Measurements from ENCODE around the gene OOSP4A.

The OOSP4A gene

DNA sequence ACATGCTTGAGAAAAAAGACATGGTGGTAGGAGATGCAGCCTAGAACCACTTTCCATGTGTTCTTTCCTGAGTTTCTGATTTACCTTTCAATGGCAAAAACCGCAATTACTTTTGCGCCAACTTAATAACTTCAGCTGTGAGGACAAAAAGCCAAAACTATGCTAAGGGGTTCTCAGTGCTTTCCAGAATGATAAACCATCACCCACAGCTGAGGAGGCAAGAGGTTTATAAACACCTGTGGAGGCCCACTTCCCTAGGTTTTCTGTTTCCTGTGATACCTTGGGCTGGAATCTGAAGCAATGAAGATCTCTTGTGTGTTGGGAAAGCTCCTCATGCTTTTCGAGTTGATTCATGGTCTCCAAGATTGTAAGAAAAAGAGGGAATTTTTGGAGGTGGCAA lies at the start of gene OOSP4A:
Gene OOSP4A (plus strand): TSS at position 301 of the 400 bp plus-strand sequence. CDS start 0 bp downstream, at position 301.
- H2AFZ ChIP-seq (ENCODE audit: low read depth, low read length), result no peak within 1 kb of the TSS
- H3K4me2 ChIP-seq (ENCODE audit: low read length), result no peak within 1 kb of the TSS
- no peak within 1 kb of the TSS for H3K9ac ChIP-seq (ENCODE audit: low read length)
- no peaks in the 10 kb centered on the region for H4K20me1 ChIP-seq (ENCODE audit: insufficient read depth, low read length)
- no peak within 1 kb of the TSS for H3K27ac ChIP-seq (ENCODE audit: low read length)
- H3K4me3 ChIP-seq (ENCODE audit: low read length), result no peak within 1 kb of the TSS
- no peaks in the 10 kb centered on the region for H3K9me3 ChIP-seq (ENCODE audit: insufficient read depth, low read length)
- no peaks in the 10 kb centered on the region for H3K36me3 ChIP-seq (replicated peaks; ENCODE audit: low read depth, low read length)
- H3K79me2 ChIP-seq (ENCODE audit: low read length), result no peaks in the 10 kb centered on the region
- no peaks in the 10 kb centered on the region for H3K27me3 ChIP-seq (ENCODE audit: low read depth, low read length)
- no peak for TF ChIP-seq EZH2phosphoT487 (IDR thresholded peaks at IDR 0.05; ENCODE audit: low read depth)
- TF ChIP-seq, protein P1, sequence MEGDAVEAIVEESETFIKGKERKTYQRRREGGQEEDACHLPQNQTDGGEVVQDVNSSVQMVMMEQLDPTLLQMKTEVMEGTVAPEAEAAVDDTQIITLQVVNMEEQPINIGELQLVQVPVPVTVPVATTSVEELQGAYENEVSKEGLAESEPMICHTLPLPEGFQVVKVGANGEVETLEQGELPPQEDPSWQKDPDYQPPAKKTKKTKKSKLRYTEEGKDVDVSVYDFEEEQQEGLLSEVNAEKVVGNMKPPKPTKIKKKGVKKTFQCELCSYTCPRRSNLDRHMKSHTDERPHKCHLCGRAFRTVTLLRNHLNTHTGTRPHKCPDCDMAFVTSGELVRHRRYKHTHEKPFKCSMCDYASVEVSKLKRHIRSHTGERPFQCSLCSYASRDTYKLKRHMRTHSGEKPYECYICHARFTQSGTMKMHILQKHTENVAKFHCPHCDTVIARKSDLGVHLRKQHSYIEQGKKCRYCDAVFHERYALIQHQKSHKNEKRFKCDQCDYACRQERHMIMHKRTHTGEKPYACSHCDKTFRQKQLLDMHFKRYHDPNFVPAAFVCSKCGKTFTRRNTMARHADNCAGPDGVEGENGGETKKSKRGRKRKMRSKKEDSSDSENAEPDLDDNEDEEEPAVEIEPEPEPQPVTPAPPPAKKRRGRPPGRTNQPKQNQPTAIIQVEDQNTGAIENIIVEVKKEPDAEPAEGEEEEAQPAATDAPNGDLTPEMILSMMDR (IDR thresholded peaks at IDR 0.05; ENCODE audit: low read depth, low read length), result no peak
- no peaks in the 10 kb centered on the region for H3K4me1 ChIP-seq (ENCODE audit: low read length)

DNA sequence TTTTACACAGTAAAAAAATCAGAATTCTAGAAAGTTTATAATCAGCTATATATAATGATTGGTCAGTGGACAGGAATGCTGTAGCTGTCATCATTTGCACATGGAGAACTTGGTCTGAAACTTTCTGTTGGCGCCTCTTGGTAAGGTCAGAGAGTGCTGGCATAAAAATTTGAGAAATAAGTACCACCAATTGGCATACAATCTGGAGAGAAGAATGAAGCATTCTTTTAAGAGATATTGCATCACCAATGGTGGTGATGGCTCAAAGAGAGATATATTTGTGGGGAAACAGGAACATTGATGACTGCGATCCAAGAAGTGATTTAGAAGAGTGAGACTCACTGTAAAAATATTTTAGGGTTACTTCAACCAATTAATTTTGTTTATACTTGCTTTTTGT lies 45.4 kb upstream of the OOSP4A start:
- H3K27ac ChIP-seq (ENCODE audit: low read length), result no peak overlapping the region
- H2AFZ ChIP-seq (ENCODE audit: low read depth, low read length), result no peak overlapping the region
- TF ChIP-seq EZH2phosphoT487 (IDR thresholded peaks at IDR 0.05; ENCODE audit: low read depth), result no peak
- TF ChIP-seq, protein P1 (IDR thresholded peaks at IDR 0.05; ENCODE audit: low read depth, low read length), result no peak
- no peak overlapping the region for H3K4me2 ChIP-seq (ENCODE audit: low read length)
- no peaks in the 10 kb centered on the region for H3K36me3 ChIP-seq (replicated peaks; ENCODE audit: low read depth, low read length)
- H3K4me3 ChIP-seq (ENCODE audit: low read length), result no peak overlapping the region
- H3K9me3 ChIP-seq (ENCODE audit: insufficient read depth, low read length), result peaks cover 10% of the 10 kb centered on the region
- H3K27me3 ChIP-seq (ENCODE audit: low read depth, low read length), result no peaks in the 10 kb centered on the region
- H3K4me1 ChIP-seq (ENCODE audit: low read length), result no peaks in the 10 kb centered on the region
- H4K20me1 ChIP-seq (ENCODE audit: insufficient read depth, low read length), result no peaks in the 10 kb centered on the region
- H3K9ac ChIP-seq (ENCODE audit: low read length), result no peak overlapping the region
- no peaks in the 10 kb centered on the region for H3K79me2 ChIP-seq (ENCODE audit: low read length)

DNA sequence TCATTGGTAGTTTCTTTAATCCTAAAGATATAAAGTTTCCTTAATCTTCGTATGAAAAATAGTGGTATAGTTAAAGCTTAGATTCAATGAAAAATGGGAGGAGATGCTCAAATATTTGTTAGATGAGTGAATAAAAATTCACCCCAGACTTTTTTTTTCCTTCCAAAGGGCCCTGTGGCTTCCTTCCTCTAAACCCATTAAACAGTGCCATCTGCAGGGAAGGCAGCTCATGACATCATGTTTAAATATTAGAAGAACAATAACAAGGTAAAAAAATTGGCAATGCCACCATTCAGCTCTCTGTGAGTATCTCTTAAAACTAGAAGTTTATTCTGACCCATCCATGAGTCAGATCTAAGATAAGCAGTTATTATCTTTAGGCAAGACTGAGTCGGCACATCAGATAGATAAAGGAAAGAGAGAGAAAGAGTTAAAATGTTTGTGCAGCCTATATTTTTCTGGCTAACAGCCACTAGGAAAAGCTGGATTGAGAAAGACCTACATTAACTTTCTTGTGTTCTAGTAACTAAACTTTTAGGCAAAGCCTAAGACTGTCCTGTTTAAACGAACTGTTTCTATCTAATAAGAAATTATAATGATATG lies 44.7 kb upstream of the OOSP4A start:
- H3K4me2 ChIP-seq (ENCODE audit: low read length), result no peak overlapping the region
- H3K27ac ChIP-seq (ENCODE audit: low read length), result no peak overlapping the region

DNA sequence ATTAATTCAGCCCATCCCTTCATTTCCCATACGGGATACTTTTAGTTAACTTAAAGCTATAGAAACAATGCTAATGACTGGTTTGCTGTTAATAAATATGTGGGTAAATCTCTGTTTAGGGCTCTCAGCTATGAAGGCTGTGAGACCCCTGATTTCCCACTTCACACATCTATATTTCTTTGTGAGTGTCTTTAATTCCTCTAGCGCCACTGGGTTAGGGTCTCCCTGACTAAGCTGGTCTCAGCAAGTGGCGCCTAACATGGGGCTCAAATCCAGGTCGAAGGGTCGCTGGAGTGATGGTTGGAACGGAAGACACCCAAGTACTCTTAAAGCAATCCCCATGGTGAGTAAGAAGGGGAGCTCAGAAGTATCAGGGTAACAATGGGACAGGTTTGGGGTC lies 40.0 kb upstream of the OOSP4A start:
- no peaks in the 10 kb centered on the region for H3K27me3 ChIP-seq (ENCODE audit: low read depth, low read length)
- H4K20me1 ChIP-seq (ENCODE audit: insufficient read depth, low read length), result no peaks in the 10 kb centered on the region
- no peak for TF ChIP-seq EZH2phosphoT487 (IDR thresholded peaks at IDR 0.05; ENCODE audit: low read depth)
- no peaks in the 10 kb centered on the region for H3K36me3 ChIP-seq (replicated peaks; ENCODE audit: low read depth, low read length)
- H3K9ac ChIP-seq (ENCODE audit: low read length), result no peak overlapping the region
- no peaks in the 10 kb centered on the region for H3K4me1 ChIP-seq (ENCODE audit: low read length)
- peaks cover 11% of the 10 kb centered on the region for H3K9me3 ChIP-seq (ENCODE audit: insufficient read depth, low read length)
- no peaks in the 10 kb centered on the region for H3K79me2 ChIP-seq (ENCODE audit: low read length)
- no peak overlapping the region for H3K4me2 ChIP-seq (ENCODE audit: low read length)
- H3K27ac ChIP-seq (ENCODE audit: low read length), result no peak overlapping the region
- H3K4me3 ChIP-seq (ENCODE audit: low read length), result no peak overlapping the region
- no peak overlapping the region for H2AFZ ChIP-seq (ENCODE audit: low read depth, low read length)

More for the DNA sequence above, 44.7 kb upstream of the OOSP4A start:
- Histone ChIP-seq H3K4me3 (ENCODE audit: low read length) (no peak overlapping the region), H3K9ac (ENCODE audit: low read length) (no peak overlapping the region), H3K27me3 (ENCODE audit: low read depth, low read length) (no peaks in the 10 kb centered on the region), H3K36me3 (replicated peaks; ENCODE audit: low read depth, low read length) (no peaks in the 10 kb centered on the region), H4K20me1 (ENCODE audit: insufficient read depth, low read length) (no peaks in the 10 kb centered on the region), H3K9me3 (ENCODE audit: insufficient read depth, low read length) (peaks cover 11% of the 10 kb centered on the region), H3K4me1 (ENCODE audit: low read length) (no peaks in the 10 kb centered on the region), H3K79me2 (ENCODE audit: low read length) (no peaks in the 10 kb centered on the region), H2AFZ (ENCODE audit: low read depth, low read length) (no peak overlapping the region)
- no peak for TF ChIP-seq EZH2phosphoT487 (IDR thresholded peaks at IDR 0.05; ENCODE audit: low read depth)
- TF ChIP-seq, protein P1 (IDR thresholded peaks at IDR 0.05; ENCODE audit: low read depth, low read length), result peak; percentile 83
